HG02610 (cell line): ENCODE results near the gene PPP1R36.
A peak's percentile ranks its signal among the peaks of the same experiment; 100 is the strongest.

Source experiments
- ATAC-seq: cut with Tn5 transposase; IDR thresholded peaks from one replicate; pipeline ENCODE4 v1.9.1; 2021; ENCODE audit warnings: mild to moderate bottlenecking, moderate library complexity; ENCODE audit not compliant: unreplicated experiment

PPP1R36 gene, protein sequence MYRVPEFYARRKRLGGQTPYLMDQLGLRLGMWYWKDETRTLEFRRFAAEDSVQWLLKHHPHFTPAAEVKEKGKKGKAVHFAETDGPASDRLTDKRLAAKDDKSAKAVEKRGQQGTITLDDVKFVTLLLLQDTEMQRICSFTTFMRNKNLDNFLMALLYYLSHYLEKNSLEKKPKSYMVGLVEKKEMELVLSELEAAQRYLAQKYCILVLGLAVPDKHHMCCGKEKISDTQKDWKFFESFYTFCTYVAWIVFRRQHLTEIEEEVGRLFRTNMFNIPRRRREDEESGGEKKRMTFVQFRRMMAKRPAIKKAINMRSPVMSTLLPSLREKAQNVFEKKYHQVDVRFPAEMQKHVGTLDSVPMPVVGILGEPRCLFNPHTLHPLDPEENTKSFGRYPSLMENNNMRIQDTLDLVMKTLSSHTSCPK

DNA sequence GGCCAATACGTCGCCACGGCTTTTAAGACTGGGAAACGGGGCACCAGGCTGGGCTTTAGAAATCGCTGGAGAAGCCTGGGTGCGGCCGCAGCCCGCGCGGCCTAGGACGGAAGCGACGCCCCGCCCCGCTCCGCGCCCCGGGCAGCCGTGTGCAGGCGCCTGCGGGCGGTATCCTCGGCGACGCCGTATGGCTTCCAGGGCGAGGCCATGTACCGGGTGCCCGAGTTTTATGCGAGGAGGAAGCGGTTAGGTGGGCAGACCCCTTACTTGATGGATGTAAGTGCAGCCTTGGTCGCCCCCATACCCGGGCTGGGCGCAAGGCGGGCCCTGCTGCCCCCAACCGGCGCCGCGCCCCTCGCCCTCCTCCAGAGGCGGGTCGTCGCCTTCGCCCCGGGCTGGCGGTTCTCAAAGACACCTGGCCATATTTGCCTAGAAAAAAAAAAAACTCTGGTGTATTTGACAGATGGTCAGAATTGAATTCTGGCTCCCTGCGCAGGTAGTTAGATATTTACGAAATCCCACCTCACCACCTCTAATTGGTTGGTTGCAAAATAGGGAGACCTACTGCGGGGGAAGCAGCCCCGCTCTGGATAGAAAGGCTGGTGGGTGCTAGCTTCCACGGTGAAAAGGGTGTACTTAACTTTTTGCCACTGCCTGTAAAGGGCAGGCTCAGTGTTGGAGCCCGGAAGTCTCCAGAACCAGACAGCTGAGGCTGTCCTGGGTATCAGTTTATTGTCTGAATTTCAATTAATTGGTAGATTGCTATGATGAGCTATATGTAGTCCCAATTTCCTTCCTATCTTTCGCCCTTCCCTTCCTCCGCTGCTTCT, at the start of gene PPP1R36:
TSS of gene PPP1R36 (plus strand) at position 171 of the 830 bp plus-strand sequence. CDS start at position 208, 37 bp downstream.
- ATAC-seq, result peak; percentile 46

DNA sequence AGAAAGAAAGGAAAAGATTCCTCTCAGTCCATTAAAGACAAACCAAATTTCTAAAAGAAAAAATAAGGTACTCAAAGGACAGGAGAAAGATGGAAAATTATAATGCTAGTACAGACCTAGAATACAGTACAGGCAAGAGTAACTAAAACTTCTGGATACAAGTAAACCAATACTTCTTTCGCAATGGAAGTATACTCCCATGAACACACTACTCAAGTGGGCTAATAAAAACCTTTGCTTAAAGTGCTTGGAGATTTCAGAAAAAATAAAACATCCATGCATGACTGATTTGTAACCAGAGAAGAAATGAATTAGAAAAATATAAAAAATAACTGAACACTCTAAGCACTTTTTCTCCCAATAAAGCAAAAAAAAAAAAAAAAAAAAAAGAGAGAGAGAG, 49.7 kb upstream of the PPP1R36 start:
- ATAC-seq, result no peak

DNA sequence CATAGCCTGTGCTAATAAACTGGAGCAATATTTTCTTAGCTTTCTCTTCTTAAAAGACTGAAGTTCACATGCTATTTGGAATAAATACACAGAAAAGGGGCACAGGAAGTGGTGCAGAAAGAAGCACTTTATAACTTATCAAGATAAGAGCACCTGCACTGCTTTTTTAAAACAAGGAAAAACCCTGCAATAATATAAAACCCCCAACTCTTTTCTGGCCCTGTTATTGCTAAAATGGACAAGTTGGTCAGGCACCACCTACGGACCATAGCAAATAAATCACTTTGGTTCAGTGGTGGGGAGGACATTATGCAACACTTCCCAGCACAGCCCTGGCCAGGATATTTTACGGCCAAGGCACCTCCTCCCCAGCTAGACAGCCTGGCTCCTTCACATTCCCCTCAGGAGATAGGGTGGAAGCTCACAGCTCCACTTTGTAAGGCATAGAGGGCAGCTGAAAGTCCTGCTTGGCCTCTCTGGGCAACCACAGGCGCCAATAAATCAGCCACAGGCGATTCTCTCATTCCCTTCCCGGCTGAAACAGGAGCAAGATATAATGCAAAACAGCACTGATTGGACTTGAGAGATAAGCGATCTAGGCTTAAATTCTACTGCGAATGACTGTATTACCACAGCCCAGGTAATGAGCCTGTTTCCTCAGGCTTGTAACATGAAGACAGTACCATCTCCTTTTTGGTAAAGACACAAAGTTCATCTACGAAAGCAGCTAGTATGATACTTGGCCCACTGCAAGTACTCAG, 48.2 kb upstream of the PPP1R36 start:
- no peak for ATAC-seq

DNA sequence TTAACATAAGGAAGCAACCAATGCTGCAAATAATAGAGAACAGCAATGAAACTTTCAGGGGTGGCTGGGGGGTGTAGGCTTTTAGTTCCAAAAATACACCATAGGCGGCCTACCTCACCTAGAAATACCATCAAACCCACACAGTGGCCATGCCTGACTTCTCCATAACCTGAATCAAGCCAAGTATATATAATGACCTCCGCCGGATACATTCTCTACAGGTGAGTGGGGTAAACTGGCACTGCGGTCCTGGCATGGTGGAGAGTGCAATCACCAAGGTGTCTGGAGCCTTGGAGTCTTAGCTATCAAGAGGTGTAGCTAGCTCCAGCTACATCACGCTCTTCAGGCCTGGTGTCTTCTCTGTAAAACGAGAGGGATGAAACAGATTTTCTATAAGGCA, 47.3 kb upstream of the PPP1R36 start:
- no peak for ATAC-seq

DNA sequence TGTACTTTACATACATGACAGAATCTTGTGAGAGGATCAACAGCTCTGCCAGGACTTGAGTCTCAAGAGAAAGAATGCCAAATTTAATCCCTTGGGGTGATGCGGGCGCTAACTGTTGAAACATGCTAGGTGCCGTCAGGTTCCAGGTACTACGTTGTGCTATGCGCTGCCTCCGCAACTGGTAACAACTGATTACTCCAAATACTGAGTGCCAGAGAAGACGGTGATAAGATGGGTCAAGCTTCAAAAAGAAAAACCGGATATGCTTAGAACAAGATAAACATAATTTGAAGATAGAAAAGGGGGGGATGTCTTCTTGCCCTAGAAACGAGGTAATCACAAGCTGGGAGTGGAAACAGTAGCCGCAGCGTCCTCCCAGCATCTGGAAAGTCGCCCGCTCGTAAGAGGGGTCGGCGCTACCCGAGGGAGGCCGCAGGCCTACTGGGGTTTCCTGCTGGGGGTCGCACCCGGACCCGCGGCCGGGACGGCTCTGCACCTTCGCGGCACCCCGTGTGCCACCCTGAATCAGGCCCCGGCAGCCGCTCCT, 46.8 kb upstream of the PPP1R36 start:
- ATAC-seq, result no peak

DNA sequence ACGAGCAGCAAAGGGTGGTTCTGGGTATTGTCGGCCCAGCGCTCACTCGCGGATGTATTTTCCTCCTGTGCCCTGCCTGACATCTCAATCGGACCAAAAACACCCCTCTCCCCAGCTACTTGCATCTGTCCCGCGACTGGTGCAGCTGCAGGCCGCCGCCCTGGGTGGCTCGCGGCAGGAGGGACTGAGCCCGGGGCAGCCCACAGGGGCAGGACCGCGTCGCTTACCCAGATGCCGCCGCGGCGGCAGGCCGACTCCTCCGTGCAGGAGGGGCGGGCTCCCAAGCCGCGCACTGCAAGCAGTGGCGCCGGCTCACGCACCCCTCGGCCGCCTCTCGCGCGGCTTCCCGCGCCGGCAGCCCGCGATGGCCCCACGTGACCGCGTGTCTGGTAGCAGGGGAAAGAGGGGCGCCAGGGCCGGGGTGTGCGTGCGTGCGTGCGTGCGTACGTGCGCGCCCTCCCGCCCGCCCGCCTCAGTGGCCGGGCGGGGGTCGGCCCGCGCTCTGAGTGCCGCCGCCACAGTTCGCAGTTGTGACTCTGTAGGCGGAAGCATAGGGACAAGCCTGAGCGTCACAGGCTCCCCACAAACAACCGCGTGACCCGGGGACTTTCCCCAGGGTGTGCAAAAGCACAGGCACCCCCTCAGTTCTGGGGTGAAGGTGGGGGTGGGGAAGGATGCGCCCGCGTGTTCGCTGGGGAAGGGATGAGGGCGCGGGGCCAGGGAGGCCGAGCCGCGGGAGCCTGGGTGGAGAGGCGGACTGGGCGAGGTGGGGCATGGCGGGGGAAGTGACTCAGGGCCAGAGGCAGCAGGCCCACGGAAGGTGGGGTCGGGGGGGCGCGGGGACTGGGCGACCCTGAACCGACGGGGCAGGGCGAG, 46.1 kb upstream of the PPP1R36 start, which contains the start of gene ZBTB25:
TSS of gene ZBTB25 (minus strand) at position 405 of the 876 bp plus-strand sequence. CDS start 13,305 bp downstream, outside the sequence.
- peak; percentile 60 for ATAC-seq

DNA sequence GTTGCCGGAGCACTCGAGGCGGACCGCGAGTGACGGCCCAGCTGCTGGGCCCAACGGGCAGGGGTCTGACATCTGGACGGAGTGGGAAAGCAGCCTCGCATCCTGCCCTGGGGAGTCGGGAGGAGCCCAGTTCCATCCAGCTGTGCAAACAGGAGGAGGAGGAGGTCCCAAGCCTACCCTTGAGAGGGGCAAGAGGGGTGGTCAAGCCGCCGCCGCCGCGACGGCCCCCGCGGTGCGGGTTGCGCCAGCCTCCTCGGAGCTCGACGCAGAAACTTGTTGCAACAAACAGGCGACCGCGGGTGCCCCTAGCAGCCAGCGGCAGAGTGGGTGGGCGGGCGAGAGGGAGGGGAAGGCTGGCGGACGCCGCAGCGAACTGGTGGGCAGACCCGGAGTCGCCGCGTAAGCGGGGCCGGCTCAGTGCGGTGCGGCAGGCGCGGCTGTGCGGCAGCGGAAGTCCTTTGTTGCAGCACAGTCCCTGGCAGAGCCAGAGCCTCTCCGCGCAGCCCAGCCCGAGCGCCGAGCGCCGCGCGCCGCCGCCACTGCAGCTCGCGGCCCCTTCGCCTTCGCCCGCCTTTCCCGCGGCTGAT, 45.4 kb upstream of the PPP1R36 start, which contains the start of gene ZBTB1:
TSS of gene ZBTB1 (plus strand) at position 461 of the 587 bp plus-strand sequence. CDS start 16,735 bp downstream, outside the sequence.
- ATAC-seq, result peak; percentile 21

DNA sequence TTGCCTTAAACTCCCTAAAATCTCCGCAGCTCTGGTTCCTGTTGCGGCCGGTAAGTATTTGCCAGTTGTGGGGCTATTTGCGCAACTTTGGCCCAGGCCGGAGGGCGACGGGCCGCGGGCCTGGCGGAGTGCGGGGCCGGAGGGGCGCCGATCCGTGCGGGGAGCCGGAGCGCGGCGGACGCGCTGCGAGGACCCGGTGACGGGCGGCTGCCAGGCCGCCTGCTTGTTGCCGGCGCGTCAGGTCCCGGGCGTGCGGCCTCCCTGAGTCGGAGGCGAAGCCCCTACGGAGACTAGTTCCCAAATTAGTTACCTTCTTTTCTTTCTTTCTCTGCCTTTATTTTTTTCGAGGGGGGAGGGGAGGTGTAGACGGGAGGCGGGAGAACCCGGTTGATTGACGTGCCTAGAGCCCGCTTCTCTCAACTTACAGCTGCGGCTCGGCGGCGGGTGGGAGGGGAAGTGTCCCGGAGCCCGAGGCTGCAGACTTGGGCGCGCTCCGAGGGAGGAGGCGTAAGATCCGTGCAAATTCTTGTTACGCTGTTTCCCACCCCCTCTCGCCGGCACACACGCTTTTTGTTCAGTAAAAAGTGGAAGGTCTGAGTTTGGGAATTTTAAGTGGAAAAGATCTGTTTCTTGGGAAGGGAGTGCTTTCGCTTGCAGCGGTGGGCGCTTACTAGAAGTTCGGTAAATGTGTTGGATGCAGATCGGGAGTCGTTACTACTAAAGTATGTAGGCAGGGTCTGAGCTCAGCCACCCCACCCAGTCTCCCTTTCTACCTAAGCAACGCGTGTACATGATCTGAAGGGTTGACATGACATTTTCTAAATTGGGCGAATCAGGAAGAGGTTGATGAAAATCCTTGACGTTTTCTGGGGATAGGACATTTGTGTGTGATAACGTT, 44.6 kb upstream of the PPP1R36 start:
- ATAC-seq, result peak; percentile 31

DNA sequence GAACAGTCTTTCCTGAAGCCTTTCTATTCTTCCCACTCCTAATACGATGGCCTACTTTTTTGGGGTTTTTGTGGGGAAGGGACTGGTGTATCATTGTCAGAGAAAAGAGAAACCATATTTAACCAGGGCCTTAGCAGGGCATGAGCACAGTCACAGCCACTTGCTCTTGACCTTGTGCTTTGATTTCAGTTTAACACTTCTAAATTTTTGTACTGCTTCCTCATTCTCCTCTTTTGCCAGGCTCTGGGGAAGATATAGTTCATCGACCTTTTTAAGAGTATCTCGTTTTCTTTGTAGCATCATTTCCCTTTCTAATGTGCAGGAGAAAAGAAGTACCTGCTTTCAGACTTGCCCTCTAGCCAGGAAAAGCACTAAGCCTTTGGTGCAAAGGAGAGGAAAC, 43.0 kb upstream of the PPP1R36 start:
- no peak for ATAC-seq

DNA sequence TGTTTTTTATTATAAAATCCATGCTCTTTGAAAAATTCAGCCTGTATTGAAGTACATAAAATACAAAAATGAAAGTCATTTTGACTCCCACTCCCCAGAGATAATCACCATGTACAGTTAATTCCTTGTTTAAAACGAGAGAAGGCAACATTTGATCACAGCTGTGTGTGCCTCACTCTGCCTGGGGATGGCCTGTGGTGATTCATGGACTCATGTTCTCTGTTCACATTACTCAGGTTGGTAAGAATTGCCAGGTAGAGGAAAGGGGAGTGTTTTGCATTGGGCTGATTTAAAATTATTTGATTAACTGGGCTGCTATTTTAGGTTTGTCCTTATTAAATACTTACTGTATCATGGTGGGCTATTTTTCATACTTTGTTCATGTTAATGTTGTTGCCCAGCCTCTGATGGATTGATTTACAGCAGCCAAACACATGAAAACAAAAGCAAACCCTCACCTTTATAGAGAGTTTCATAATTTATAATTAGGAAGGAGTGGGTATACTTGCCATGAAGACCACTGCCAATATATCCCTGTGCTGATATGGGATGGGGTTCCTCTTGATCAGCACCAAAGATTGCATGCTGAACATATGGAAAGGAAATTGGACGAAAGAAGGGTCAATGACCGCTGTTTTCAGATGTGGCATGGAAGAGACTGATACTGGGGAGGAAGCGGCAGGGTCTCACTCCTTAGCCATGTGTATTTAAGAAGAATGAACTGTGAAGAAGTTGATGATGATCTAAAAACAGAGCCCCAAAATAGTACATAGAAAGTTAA, 42.2 kb upstream of the PPP1R36 start:
- no peak for ATAC-seq

DNA sequence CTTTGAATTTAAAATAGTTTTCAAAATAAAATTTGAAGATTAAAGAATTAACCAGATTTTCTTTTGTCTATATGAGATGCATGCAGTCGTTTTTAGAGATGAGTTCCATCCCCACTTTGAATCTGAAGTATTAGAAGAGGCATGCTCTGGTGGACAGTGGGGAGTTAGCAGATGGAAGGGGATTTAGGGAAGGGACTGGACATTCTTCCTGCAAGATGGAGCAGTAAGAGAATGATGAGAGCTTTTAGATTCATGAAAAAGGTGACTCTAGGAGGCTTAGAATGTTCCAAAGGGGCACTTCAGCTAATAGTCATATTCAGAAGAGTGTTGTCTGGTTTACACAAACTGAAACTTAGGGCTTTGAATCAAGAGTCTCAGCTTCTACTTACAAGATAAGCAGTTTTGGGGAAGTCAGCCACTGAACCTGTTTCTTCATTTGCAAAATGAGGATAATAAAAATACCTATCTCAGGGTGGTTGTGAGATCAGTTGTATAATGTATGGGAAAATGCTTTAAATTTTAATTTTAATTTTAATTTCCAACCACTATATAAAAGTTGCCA, 41.5 kb upstream of the PPP1R36 start:
- ATAC-seq, result peak; percentile 22

DNA sequence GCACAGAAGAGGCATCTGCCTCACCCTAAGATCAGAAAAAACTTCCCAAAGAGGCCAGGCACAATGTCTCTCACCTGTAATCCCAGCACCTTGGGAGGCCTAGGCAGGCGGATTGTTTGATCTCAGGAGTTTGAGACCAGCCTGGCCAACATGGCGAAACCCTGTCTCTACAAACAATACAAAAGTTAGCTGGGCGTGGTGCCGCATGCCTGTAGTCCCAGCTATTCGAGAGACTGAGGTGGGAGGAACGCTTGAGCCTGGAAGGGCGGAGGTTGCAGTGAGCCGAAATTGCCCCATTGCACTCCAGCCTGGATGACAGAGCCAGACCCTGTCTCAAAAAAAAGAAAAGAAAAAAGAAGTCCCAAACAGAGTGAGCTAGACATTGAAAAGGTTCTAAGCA, 40.7 kb upstream of the PPP1R36 start:
- ATAC-seq, result no peak

DNA sequence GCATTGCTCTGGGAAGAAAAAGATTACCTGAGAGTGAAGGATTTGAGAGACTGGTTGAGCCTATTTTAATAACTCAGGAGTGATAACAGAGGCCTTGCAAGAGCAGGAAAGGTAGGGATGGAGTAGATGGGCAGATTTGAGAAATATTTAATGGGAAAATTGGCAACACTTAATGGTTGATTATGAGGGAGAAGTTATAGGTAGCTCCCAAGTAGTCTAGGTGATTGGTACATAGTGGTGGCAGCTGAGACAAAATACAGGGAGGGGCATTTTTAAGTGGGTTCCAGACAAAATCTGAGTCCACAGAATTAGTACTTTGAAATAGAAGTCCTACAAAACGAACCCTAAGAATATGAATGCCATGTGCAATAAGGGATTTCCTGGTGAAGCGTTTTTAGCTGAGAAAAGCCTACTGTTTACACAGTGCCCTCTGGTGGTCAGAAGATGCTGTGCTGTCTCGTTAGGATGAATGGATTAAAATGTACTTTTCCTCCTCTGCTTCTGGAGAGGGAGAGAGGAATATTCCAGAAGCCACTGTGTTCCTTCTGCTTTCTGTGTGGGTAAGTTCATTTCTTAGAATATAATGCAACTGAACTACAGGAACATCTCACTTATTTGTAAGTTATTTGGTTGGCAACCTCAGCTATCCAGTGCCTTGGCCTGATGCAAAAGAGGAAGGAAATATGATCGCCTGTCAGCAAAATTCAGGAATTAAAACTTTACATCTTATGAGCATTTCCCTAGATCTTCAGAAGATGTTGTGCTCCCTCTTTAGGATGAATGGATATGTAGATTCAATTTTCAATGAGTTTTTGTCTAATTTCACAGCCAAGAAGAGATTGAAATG, 38.7 kb upstream of the PPP1R36 start:
- ATAC-seq, result no peak

DNA sequence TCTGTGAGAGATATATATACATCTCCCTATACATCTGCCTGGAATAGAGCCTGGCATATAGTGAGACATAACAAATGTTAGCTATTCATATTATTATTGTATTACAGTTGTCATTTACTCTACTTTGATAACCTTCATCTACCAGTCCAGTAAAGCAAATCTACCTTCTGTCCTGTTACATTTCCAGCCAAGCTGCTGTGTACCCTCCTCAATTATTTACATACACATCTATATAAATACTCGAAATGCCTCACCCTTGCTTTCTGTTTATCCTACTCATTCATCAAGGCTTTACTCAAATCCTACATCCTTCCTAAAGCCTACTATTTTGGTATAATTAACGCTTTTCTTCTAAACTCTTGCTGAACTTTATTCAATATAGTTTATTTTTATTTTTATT, 36.5 kb upstream of the PPP1R36 start:
- no peak for ATAC-seq

DNA sequence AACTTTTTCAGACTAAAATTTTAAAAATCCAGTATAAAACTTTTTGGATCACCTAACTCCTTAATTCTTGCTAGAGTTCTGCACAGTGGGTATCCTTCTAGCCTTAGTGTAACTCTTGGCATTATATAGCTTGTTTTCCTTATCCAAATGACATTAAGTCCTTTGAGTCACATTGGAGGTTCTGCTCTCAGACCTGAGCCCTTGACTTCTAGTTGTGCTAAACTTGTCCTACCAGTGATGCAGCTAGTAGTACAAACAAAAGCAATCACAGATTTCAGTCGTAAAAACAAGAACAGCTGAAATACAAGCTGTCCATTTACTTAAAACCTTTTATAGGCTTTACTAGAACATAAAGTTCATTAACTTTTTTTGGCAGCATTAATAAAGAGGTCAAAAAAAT, 34.7 kb upstream of the PPP1R36 start:
- no peak for ATAC-seq

DNA sequence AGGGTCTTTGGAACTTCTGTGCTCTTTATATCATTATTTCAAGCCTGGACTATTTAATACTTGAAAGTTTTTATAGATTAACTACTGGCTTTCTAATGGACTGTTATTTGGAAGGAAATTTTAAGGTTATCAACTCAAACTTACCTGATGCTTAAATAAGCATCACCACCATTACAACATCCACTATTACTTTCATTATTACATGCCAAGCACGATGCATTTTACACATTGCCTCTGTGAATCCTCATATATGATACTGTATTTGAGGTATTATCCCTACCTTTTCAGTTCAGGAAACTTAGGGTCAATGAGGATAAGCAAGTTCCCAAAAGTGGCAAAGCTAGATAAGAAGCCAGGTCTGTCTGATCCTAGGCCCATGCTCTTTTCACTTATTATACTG, 32.8 kb upstream of the PPP1R36 start:
- peak; percentile 41 for ATAC-seq
